Liver (tissue), 9 donors: ENCODE data around the gene TENT4A. TPM values are rescaled to one million over a fixed set of nuclear protein-coding genes. Genes with fewer than 3 reads are reported as not detected.

Experiments used
- DNase-seq: peaks from one replicate; pipeline ENCODE4 v3.0.0-alpha.2; 2017; ENCODE audit warnings: low spot score
- H3K27ac ChIP-seq, 2 donors: one replicate each; pipeline ENCODE4 v1.7.0; 2013; ENCODE audit warnings: inconsistent platforms in 2 of 2, low read length in 2 of 2, control low read depth in 1 of 2, low read depth in 1 of 2, mild to moderate bottlenecking in 1 of 2
- H3K27me3 ChIP-seq, 4 donors: one replicate each; pipeline versions ENCODE4 v1.6.1 to v1.7.0; 2013; ENCODE audit warnings: low read length in 3 of 4, inconsistent platforms in 1 of 4, mild to moderate bottlenecking in 1 of 4, moderate library complexity in 1 of 4; ENCODE audit not compliant: control insufficient read depth in 4 of 4, insufficient read depth in 4 of 4
- H3K36me3 ChIP-seq, 4 donors: one replicate each; pipeline versions ENCODE4 v1.6.1 to v1.7.0; 2013; ENCODE audit warnings: low read length in 3 of 4, mild to moderate bottlenecking in 3 of 4, low read depth in 1 of 4, moderate library complexity in 1 of 4; ENCODE audit not compliant: control insufficient read depth in 4 of 4, insufficient read depth in 3 of 4
- H3K4me1 ChIP-seq, 4 donors: one replicate each; pipeline versions ENCODE4 v1.6.1 to v1.7.0; 2013; ENCODE audit warnings: low read length in 3 of 4, mild to moderate bottlenecking in 3 of 4, moderate library complexity in 1 of 4; ENCODE audit not compliant: control insufficient read depth in 4 of 4, insufficient read depth in 4 of 4
- H3K4me3 ChIP-seq, 3 donors: one replicate each; pipeline versions ENCODE4 v1.6.1 to v1.7.0; 2013; ENCODE audit warnings: low read length in 3 of 3, control low read depth in 1 of 3, low read depth in 1 of 3, mild to moderate bottlenecking in 1 of 3
- H3K9ac ChIP-seq, 2 donors: one replicate each; pipeline ENCODE4 v1.7.0; 2013; ENCODE audit warnings: low read length in 2 of 2, mild to moderate bottlenecking in 2 of 2, moderate library complexity in 2 of 2, control low read depth in 1 of 2, low read depth in 1 of 2
- H3K9me3 ChIP-seq, 4 donors: one replicate each; pipeline versions ENCODE4 v1.6.1 to v1.7.0; 2013; ENCODE audit warnings: low read length in 3 of 4; ENCODE audit not compliant: control insufficient read depth in 4 of 4
- EGR1 ChIP-seq, 2 donors: IDR thresholded peaks; 2 replicates each; pipeline ENCODE4 v1.6.1; 2016 to 2018; ENCODE audit warnings: antibody characterized with exemption in 2 of 2, low read depth in 2 of 2
- FOXA1 ChIP-seq: IDR thresholded peaks from 2 replicates; pipeline ENCODE4 v1.6.1; 2016; ENCODE audit warnings: antibody characterized with exemption
- FOXA2 ChIP-seq: IDR thresholded peaks from 2 replicates; pipeline ENCODE4 v1.6.1; 2016; ENCODE audit warnings: antibody characterized with exemption
- GABPA ChIP-seq, 2 donors: IDR thresholded peaks in 1 of 2; conservative IDR thresholded peaks in 1 of 2; 2 replicates each; pipeline ENCODE4 v1.6.1; 2016; ENCODE audit warnings: antibody characterized with exemption in 2 of 2, mild to moderate bottlenecking in 1 of 2, moderate library complexity in 1 of 2
- HNF4G ChIP-seq: IDR thresholded peaks from 2 replicates; pipeline ENCODE4 v1.6.1; 2016; ENCODE audit warnings: antibody characterized with exemption
- JUND ChIP-seq, 2 donors: IDR thresholded peaks; 2 replicates each; pipeline ENCODE4 v1.6.1; 2016; ENCODE audit warnings: antibody characterized with exemption in 2 of 2
- NR2F2 ChIP-seq: IDR thresholded peaks from 2 replicates; pipeline ENCODE4 v1.6.1; 2016; ENCODE audit warnings: antibody characterized with exemption
- RAD21 ChIP-seq, 2 donors: IDR thresholded peaks; 2 replicates each; pipeline ENCODE4 v1.6.1; 2016; ENCODE audit warnings: antibody characterized with exemption in 2 of 2, mild to moderate bottlenecking in 2 of 2
- RXRA ChIP-seq, 2 donors: IDR thresholded peaks; 2 replicates each; pipeline ENCODE4 v1.6.1; 2017 to 2018; ENCODE audit warnings: antibody characterized with exemption in 2 of 2, mild to moderate bottlenecking in 1 of 2
- SP1 ChIP-seq: IDR thresholded peaks from 2 replicates; pipeline ENCODE4 v1.6.1; 2018; ENCODE audit warnings: antibody characterized with exemption, mild to moderate bottlenecking
- TAF1 ChIP-seq: conservative IDR thresholded peaks from 2 replicates; pipeline ENCODE4 v1.6.1; 2016; ENCODE audit warnings: antibody characterized with exemption, mild to moderate bottlenecking
- YY1 ChIP-seq: IDR thresholded peaks from 2 replicates; pipeline ENCODE4 v1.6.1; 2016; ENCODE audit warnings: antibody characterized with exemption, mild to moderate bottlenecking
- WGBS: extraction: QIAGEN DNeasy Blood & Tissue Kit; methylation state at CpG from one replicate; pipeline ENCODE4 v1.1.7; 2013; 5-methylcytosine and 5-hydroxymethylcytosine counted together
- polyA plus RNA-seq, 2 donors: library from polyadenylated mRNA; stranded (reverse) in 1 of 2; unstranded in 1 of 2; fragments of 200-250 nt in 1 of 2; fragments of >200 nt in 1 of 2; fragmentation: Nextera tagmentation in 1 of 2; extraction: Ambion mirVana in 1 of 2; gene quantifications; one replicate each; pipeline versions ENCODE4 v1.2.1 to v1.2.3, GENCODE V29; 2013 to 2015
- total RNA-seq, 2 donors: library from RNA; depleted of rRNA; stranded (reverse); fragments of >200 nt; gene quantifications; one replicate each; pipeline ENCODE4 v1.2.3, GENCODE V29; 2014
- TF ChIP-seq, protein P1 (sequence below): IDR thresholded peaks from 2 replicates; pipeline ENCODE4 v1.6.1; 2016; ENCODE audit warnings: antibody characterized with exemption
- TF ChIP-seq, protein P2 (sequence below): IDR thresholded peaks from 2 replicates; pipeline ENCODE4 v1.6.1; 2016; ENCODE audit warnings: antibody characterized with exemption, mild to moderate bottlenecking
- TF ChIP-seq, protein P3 (sequence below): IDR thresholded peaks from 2 replicates; pipeline ENCODE4 v1.6.1; 2016; ENCODE audit warnings: antibody characterized with exemption
- TF ChIP-seq, protein P4 (sequence below): fragments of 150-350 bp; IDR thresholded peaks from 2 replicates; pipeline ENCODE4 v1.5.1; 2017; ENCODE audit warnings: improper control_type of control experiment, low read depth, low read length; ENCODE audit not compliant: missing input control
- TF ChIP-seq, protein P5 (sequence below): IDR thresholded peaks from 2 replicates; pipeline ENCODE4 v1.6.1; 2016; ENCODE audit warnings: antibody characterized with exemption
- donor health status: healthy.
- donor health status: healthy.
- donor health status: healthy.
- donor health status: healthy.
- donor health status: healthy.

Gene TENT4A
- total and polyA plus RNA-seq, 4 donors = 3.9 to 15.1 (median 8.1) TPM

DNA sequence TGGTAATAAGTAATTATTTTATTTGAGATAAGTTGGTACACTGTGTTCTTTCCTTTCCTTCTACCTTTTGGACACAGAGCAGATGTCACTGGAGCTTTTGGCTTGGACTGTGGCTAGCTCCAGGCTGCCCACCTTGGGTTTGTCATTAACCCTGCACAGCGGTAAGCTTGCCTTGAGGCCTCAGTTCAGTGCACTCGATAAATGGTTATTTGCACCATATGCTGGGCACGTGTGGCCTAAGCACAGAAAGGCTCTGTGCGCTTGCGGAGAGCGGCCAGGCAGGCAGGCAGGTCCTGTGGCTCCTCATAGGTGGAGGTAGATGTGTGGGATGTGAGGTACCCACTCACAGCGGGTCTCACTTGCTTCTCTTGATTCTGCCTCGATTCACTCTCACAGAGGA, 30.0 kb upstream of the TENT4A start:
- Histone ChIP-seq H3K9me3 (no peaks in the 10 kb centered on the region), H3K27me3 (no peaks in the 10 kb centered on the region), H3K9ac (no peak overlapping the region), H3K4me3 (no peak overlapping the region), H3K36me3 (no peaks in the 10 kb centered on the region), H3K4me1 (peaks cover 0 to 8% (median 4%) of the 10 kb centered on the region in 4 donors), H3K27ac (no peak overlapping the region)
- TF ChIP-seq NR2F2 (no peak), YY1 (no peak), FOXA1 (no peak), JUND (IDR thresholded peaks at IDR 0.05) (no peak), HNF4G (no peak), TAF1 (no peak), EGR1 (IDR thresholded peaks at IDR 0.05; ENCODE audit: low read depth in 2 of 2) (no peak), SP1 (no peak), GABPA (IDR thresholded peaks at IDR 0.05 in 1 of 2, conservative IDR thresholded peaks at IDR 0.05 in 1 of 2) (no peak), RAD21 (IDR thresholded peaks at IDR 0.05) (no peak)
- TF ChIP-seq, protein P1, sequence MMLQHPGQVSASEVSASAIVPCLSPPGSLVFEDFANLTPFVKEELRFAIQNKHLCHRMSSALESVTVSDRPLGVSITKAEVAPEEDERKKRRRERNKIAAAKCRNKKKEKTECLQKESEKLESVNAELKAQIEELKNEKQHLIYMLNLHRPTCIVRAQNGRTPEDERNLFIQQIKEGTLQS = no peak
- TF ChIP-seq, protein P2, sequence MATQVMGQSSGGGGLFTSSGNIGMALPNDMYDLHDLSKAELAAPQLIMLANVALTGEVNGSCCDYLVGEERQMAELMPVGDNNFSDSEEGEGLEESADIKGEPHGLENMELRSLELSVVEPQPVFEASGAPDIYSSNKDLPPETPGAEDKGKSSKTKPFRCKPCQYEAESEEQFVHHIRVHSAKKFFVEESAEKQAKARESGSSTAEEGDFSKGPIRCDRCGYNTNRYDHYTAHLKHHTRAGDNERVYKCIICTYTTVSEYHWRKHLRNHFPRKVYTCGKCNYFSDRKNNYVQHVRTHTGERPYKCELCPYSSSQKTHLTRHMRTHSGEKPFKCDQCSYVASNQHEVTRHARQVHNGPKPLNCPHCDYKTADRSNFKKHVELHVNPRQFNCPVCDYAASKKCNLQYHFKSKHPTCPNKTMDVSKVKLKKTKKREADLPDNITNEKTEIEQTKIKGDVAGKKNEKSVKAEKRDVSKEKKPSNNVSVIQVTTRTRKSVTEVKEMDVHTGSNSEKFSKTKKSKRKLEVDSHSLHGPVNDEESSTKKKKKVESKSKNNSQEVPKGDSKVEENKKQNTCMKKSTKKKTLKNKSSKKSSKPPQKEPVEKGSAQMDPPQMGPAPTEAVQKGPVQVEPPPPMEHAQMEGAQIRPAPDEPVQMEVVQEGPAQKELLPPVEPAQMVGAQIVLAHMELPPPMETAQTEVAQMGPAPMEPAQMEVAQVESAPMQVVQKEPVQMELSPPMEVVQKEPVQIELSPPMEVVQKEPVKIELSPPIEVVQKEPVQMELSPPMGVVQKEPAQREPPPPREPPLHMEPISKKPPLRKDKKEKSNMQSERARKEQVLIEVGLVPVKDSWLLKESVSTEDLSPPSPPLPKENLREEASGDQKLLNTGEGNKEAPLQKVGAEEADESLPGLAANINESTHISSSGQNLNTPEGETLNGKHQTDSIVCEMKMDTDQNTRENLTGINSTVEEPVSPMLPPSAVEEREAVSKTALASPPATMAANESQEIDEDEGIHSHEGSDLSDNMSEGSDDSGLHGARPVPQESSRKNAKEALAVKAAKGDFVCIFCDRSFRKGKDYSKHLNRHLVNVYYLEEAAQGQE = no peak
- TF ChIP-seq, protein P3, sequence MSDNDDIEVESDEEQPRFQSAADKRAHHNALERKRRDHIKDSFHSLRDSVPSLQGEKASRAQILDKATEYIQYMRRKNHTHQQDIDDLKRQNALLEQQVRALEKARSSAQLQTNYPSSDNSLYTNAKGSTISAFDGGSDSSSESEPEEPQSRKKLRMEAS = no peak
- TF ChIP-seq, protein P4, sequence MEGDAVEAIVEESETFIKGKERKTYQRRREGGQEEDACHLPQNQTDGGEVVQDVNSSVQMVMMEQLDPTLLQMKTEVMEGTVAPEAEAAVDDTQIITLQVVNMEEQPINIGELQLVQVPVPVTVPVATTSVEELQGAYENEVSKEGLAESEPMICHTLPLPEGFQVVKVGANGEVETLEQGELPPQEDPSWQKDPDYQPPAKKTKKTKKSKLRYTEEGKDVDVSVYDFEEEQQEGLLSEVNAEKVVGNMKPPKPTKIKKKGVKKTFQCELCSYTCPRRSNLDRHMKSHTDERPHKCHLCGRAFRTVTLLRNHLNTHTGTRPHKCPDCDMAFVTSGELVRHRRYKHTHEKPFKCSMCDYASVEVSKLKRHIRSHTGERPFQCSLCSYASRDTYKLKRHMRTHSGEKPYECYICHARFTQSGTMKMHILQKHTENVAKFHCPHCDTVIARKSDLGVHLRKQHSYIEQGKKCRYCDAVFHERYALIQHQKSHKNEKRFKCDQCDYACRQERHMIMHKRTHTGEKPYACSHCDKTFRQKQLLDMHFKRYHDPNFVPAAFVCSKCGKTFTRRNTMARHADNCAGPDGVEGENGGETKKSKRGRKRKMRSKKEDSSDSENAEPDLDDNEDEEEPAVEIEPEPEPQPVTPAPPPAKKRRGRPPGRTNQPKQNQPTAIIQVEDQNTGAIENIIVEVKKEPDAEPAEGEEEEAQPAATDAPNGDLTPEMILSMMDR = no peak
- DNase-seq = no peak
- WGBS = 89% methylated on average over 8 of the region's 8 CpGs

DNA sequence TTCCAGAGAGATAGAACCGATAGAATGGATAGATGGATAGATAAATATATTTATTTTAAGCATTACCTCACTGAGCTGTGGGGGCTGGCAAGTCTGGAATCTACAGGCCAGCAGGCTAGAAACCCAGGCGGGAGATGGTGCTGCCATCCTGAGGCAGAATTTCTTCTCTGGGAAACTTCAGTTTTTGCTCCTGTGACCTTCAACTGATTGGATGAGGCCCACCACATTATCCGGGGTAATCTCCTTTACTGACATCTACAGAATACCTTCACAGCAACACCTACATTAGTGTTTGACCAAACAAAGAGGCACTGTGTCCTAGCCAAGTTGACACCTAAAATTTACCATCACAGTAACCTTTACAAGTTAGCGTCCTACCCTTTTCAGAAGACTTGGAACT, 29.2 kb upstream of the TENT4A start:
- no peak overlapping the region for H3K9ac ChIP-seq
- H3K27me3 ChIP-seq = no peaks in the 10 kb centered on the region
- 82% methylated on average over 4 of the region's 4 CpGs for WGBS
- no peak overlapping the region for H3K4me3 ChIP-seq
- no peak for DNase-seq
- no peaks in the 10 kb centered on the region for H3K9me3 ChIP-seq
- no peaks in the 10 kb centered on the region for H3K36me3 ChIP-seq
- H3K27ac ChIP-seq = no peak overlapping the region
- peaks cover 0 to 6% (median 4%) of the 10 kb centered on the region in 4 donors for H3K4me1 ChIP-seq
- TF ChIP-seq JUND (IDR thresholded peaks at IDR 0.05) (no peak), YY1 (no peak), EGR1 (IDR thresholded peaks at IDR 0.05; ENCODE audit: low read depth in 2 of 2) (no peak), SP1 (no peak), HNF4G (no peak), GABPA (IDR thresholded peaks at IDR 0.05 in 1 of 2, conservative IDR thresholded peaks at IDR 0.05 in 1 of 2) (no peak), RXRA (IDR thresholded peaks at IDR 0.05) (no peak), TAF1 (no peak), FOXA2 (no peak), NR2F2 (no peak)
- TF ChIP-seq, protein P2 = no peak
- TF ChIP-seq, protein P4 = no peak
- TF ChIP-seq, protein P3 = no peak
- TF ChIP-seq, protein P5, sequence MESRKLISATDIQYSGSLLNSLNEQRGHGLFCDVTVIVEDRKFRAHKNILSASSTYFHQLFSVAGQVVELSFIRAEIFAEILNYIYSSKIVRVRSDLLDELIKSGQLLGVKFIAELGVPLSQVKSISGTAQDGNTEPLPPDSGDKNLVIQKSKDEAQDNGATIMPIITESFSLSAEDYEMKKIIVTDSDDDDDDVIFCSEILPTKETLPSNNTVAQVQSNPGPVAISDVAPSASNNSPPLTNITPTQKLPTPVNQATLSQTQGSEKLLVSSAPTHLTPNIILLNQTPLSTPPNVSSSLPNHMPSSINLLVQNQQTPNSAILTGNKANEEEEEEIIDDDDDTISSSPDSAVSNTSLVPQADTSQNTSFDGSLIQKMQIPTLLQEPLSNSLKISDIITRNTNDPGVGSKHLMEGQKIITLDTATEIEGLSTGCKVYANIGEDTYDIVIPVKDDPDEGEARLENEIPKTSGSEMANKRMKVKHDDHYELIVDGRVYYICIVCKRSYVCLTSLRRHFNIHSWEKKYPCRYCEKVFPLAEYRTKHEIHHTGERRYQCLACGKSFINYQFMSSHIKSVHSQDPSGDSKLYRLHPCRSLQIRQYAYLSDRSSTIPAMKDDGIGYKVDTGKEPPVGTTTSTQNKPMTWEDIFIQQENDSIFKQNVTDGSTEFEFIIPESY = no peak
